Spinal cord (tissue), 10 donors: ENCODE measurements around the gene ABCG1. TPM values are rescaled to one million over a fixed set of nuclear protein-coding genes. Genes with fewer than 3 reads are reported as not detected.
A peak's percentile ranks its signal among the peaks of the same experiment; 100 is the strongest.

Source experiments
- DNase-seq, 6 donors: peaks; one replicate each; pipeline versions ENCODE4 v3.0.0 to v3.0.0-alpha.2; 2013 to 2015; ENCODE audit warnings: low spot score in 6 of 6, low read depth in 4 of 6
- H3K27ac ChIP-seq: one replicate; pipeline ENCODE4 v1.5.1; 2013; ENCODE audit warnings: low read depth, low read length, control low read depth
- H3K27me3 ChIP-seq: one replicate; pipeline ENCODE4 v1.6.1; 2013; ENCODE audit warnings: low read length; ENCODE audit not compliant: control insufficient read depth, insufficient read depth
- H3K36me3 ChIP-seq: one replicate; pipeline ENCODE4 v1.6.1; 2013; ENCODE audit warnings: low read length; ENCODE audit not compliant: control insufficient read depth, insufficient read depth
- H3K4me1 ChIP-seq: one replicate; pipeline ENCODE4 v1.6.1; 2013; ENCODE audit warnings: low read length; ENCODE audit not compliant: control insufficient read depth, insufficient read depth
- H3K4me3 ChIP-seq: one replicate; pipeline ENCODE4 v1.5.1; 2013; ENCODE audit warnings: low read depth, low read length, control low read depth
- H3K9me3 ChIP-seq: one replicate; pipeline ENCODE4 v1.6.1; 2013; ENCODE audit warnings: low read length; ENCODE audit not compliant: control insufficient read depth, insufficient read depth
- WGBS: methylation state at CpG from one replicate; pipeline ENCODE4 v1.1.5; 2013; ENCODE audit warnings: missing lambda C conversion rate; ENCODE audit not compliant: insufficient coverage; 5-methylcytosine and 5-hydroxymethylcytosine counted together
- polyA plus RNA-seq, 2 donors: library from polyadenylated mRNA; unstranded; fragments of 120-200 nt; gene quantifications; one replicate each; pipeline ENCODE4 v1.2.1, GENCODE V29; 2013; ENCODE audit not compliant: insufficient read length in 2 of 2
- total RNA-seq, 2 donors: library from RNA; depleted of rRNA in 1 of 2; stranded (reverse); fragments of 120-200 nt in 1 of 2; fragments of >200 nt in 1 of 2; gene quantifications; one replicate each; pipeline versions ENCODE4 v1.2.3 to v1.2.4, GENCODE V29; 2013 to 2014
- donor health status: healthy.

ABCG1 gene
- total and polyA plus RNA-seq, 4 donors = 16.0 to 23.4 (median 19.3) TPM

DNA sequence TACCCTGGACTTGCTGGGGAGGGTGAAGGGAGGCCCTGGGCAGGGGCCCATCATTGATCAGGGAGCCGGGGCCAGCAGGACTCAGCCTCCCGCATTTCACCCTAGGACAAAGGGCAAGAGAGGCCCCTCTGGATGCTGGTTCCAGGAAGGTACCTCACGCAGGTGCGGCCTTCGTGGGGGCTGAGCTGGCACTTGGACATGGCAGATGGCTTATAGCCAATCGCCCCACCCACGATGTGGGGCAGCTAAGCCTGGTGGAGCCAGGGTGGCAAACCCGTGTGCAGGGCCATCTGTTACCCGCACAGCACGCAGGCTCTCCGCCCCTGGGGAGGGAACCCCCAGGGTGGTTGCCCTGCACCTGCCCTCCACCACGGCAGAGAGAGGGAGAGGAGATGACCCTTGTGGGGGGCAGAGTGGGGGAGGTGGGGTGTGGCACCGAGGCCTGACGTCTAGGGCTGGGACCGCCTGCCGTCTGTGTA, 93.7 kb downstream of the ABCG1 start:
- DNase-seq = no peak
- 88% methylated on average over 8 of the region's 16 CpGs for WGBS
- no peaks in the 10 kb centered on the region for H3K9me3 ChIP-seq
- no peaks in the 10 kb centered on the region for H3K36me3 ChIP-seq
- H3K4me1 ChIP-seq = peaks cover 47% of the 10 kb centered on the region
- H3K27ac ChIP-seq = no peak overlapping the region
- H3K27me3 ChIP-seq = no peaks in the 10 kb centered on the region
- no peak overlapping the region for H3K4me3 ChIP-seq

DNA sequence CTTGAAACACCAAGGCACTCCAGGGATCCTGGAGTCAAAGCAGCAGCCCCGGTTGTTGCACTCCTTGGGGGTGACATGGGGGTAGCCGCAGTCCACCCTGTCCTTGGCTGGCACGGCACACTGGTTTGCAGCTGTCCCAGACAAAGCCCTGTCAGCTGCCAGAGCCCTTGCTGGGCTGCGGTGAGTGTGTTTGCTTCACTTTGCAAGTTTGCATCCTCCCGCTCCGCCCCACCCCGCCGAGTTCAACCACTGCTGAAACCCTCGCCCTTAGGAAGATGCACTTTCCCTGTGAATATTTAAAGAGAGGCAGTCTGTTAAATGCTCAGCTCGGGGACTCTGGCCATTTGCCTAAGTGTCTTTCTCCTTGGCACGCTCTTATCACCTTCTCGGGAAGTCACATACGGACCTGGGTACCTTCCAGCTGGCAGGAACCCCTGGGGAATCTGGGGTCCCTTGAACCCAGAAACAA, 94.6 kb downstream of the ABCG1 start:
- Histone ChIP-seq H3K9me3 (no peaks in the 10 kb centered on the region), H3K27ac (no peak overlapping the region), H3K27me3 (no peaks in the 10 kb centered on the region), H3K36me3 (no peaks in the 10 kb centered on the region), H3K4me3 (no peak overlapping the region), H3K4me1 (peaks cover 47% of the 10 kb centered on the region)
- WGBS = 23% methylated on average over 13 of the region's 13 CpGs
- DNase-seq = peak in 2 of 6 donors; percentile 45 to 51

GRCh38 chr21:42314616-42315295, 95.8 kb downstream of the ABCG1 start:
- no peak for DNase-seq
- Histone ChIP-seq H3K4me3 (no peak overlapping the region), H3K36me3 (no peaks in the 10 kb centered on the region), H3K27ac (peak overlapping the region; percentile 40), H3K9me3 (no peaks in the 10 kb centered on the region), H3K4me1 (peaks cover 34% of the 10 kb centered on the region), H3K27me3 (no peaks in the 10 kb centered on the region)
- 70% methylated on average over 2 of the region's 6 CpGs for WGBS

DNA sequence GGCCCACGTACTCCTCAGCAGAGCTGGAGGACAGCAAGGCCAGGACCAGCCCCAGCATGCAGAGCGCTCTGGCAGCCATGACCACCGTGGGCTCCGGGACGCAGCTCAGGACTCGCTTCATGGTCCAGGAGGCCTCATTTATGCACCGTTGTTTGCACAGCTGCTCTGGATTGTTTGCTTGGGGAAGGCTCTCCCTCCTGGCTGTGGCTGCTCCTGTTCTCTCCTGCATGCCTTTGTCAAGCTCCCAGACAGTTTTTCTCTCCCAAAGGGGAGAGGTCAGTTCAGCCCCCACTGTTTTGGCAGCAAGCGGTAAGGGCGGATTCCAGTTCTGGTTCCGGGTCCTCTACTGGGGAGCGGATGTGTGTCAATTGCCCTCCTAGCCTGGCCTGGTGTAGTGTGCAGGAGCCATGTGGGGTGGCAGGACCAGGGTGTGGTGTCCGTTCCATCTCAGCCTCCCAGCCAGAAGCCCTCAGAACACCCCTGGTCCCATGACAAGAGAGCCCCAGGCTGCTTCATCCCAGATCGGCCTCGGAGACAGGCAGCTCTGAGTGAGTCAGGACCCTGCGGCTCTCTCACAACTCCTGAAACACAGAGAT, 96.5 kb downstream of the ABCG1 start, which contains the start of gene TFF3:
TSS of gene TFF3 (minus strand) at position 114 of the 596 bp plus-strand sequence. CDS start at position 79, 35 bp downstream.
- WGBS = 46% methylated on average over 12 of the region's 15 CpGs
- H3K4me1 ChIP-seq = peaks cover 28% of the 10 kb centered on the region
- H3K27me3 ChIP-seq = no peaks in the 10 kb centered on the region
- no peaks in the 10 kb centered on the region for H3K9me3 ChIP-seq
- H3K4me3 ChIP-seq = no peak within 1 kb of the TSS
- H3K36me3 ChIP-seq = no peaks in the 10 kb centered on the region
- DNase-seq = peak in 2 of 6 donors; percentile 16 to 71
- peak within 1 kb of the TSS; percentile 40 for H3K27ac ChIP-seq

GRCh38 chr21:42316891-42317290, 98.0 kb downstream of the ABCG1 start:
- WGBS = 90% methylated on average over 16 of the region's 16 CpGs
- H3K9me3 ChIP-seq = no peaks in the 10 kb centered on the region

GRCh38 chr21:42317341-42317741, 98.4 kb downstream of the ABCG1 start:
- WGBS = 83% methylated on average over 7 of the region's 8 CpGs
- Histone ChIP-seq H3K4me3 (no peak overlapping the region), H3K36me3 (no peaks in the 10 kb centered on the region), H3K27ac (no peak overlapping the region), H3K9me3 (no peaks in the 10 kb centered on the region), H3K27me3 (no peaks in the 10 kb centered on the region), H3K4me1 (peaks cover 20% of the 10 kb centered on the region)
- no peak for DNase-seq

More at GRCh38 chr21:42316891-42317290, 98.0 kb downstream of the ABCG1 start:
- Histone ChIP-seq H3K4me1 (peaks cover 24% of the 10 kb centered on the region), H3K27ac (no peak overlapping the region), H3K27me3 (no peaks in the 10 kb centered on the region), H3K4me3 (no peak overlapping the region), H3K36me3 (no peaks in the 10 kb centered on the region)
- no peak for DNase-seq

DNA sequence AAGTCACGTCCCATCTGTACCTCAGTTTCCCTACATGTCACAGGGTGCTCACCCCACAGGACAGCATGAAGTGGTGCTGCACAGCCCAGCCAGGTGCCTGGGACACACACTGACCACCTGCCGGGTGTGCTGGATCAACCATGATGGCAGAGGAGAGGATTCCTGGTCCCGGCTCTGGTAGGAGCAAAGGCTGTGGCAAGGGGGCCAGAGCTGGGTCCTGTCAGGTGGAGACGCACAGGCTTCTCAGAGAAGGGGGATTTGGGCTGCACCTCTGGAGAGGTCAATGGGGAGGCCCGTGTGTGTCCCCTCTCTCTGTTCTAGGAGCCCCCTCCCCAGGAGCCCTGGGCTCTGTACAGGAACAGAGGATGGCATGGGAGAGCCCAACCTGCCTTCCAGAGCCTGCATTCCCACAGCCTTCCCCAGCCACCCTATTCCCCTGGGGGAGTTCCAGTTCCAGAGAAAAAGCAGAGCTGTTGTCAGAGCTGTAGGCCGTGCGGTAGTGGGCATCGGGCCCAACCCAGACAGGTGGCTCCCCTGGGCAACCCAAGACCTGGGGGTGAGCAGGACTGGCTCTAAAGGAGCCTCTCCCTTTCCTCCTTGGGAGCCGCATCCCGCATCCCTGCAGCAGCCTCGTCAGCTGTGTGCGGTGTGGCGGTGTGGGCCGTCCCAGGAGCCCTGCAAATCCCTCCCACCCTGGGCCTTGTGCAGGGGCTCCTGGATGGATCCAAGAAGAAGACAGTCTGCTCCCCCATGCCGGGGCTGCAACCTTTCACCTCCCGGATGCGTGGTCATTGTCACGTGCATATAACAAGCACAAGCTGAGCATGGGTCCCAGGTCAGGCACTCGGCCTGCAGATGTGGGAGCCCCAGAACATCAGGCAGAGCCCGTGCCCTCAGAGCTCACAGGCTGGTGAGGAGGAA, 99.1 kb downstream of the ABCG1 start:
- no peak overlapping the region for H3K27ac ChIP-seq
- H3K4me3 ChIP-seq = no peak overlapping the region
- WGBS = 87% methylated on average over 19 of the region's 20 CpGs
- H3K9me3 ChIP-seq = no peaks in the 10 kb centered on the region
- DNase-seq = no peak
- no peaks in the 10 kb centered on the region for H3K36me3 ChIP-seq
- peaks cover 15% of the 10 kb centered on the region for H3K4me1 ChIP-seq
- no peaks in the 10 kb centered on the region for H3K27me3 ChIP-seq

GRCh38 chr21:42319376-42319775, 100.4 kb downstream of the ABCG1 start:
- no peak for DNase-seq
- H3K9me3 ChIP-seq = no peaks in the 10 kb centered on the region
- no peaks in the 10 kb centered on the region for H3K36me3 ChIP-seq
- 93% methylated on average over 9 of the region's 10 CpGs for WGBS
- no peak overlapping the region for H3K4me3 ChIP-seq
- peaks cover 7% of the 10 kb centered on the region for H3K4me1 ChIP-seq
- H3K27ac ChIP-seq = no peak overlapping the region
- no peaks in the 10 kb centered on the region for H3K27me3 ChIP-seq

DNA sequence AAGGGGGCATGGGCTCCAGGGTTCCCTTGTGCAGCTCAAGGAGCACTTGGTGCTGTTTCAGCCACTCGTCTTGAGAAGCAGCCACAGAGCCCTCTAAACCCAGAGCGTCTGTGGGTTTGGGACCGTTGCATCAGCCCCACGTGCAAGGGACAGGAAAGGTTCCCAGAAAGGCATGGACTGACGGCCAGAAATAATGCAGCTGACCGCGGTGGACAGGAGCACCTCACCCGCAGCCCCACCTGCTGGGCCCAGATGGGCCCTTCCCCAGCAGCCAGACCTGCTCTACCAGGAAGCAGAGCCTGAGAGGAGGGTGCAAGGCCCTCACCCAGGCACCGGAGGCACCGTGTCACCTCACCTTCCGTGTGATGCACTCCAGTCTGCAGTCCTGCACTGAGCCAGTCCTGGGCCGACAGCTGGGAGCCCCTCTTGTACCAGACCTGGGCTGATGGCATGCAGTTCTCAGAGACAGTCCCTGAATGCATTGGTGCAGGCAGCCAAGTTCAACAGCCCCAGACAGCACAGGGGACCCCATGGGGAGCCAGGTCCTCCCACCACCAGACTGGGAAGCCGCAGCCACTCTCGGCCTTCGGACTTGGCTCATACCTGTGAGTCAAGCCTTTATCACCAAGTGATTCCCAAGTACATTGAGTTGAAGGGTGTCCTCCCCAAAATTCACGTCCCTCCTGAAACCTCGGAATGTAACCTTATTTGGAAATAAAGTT, 101.1 kb downstream of the ABCG1 start:
- no peak for DNase-seq

More for the DNA sequence above, 101.1 kb downstream of the ABCG1 start:
- H3K4me3 ChIP-seq = no peak overlapping the region
- H3K9me3 ChIP-seq = no peaks in the 10 kb centered on the region
- H3K36me3 ChIP-seq = no peaks in the 10 kb centered on the region
- H3K27me3 ChIP-seq = no peaks in the 10 kb centered on the region
- H3K27ac ChIP-seq = no peak overlapping the region
- 73% methylated on average over 13 of the region's 17 CpGs for WGBS
- peaks cover 7% of the 10 kb centered on the region for H3K4me1 ChIP-seq
